Trophoblast cell (in vitro differentiated cells and primary cell): ENCODE measurements around the gene ZNF625.

Experiments
- DNase-seq, 2 donors: peaks; one replicate each; pipeline ENCODE4 v3.0.0-alpha.2; 2016
- H2AFZ ChIP-seq: 2 replicates; pipeline ENCODE4 v1.6.1; 2013; ENCODE audit warnings: low read length, moderate library complexity, mild to moderate bottlenecking; ENCODE audit not compliant: insufficient read depth, poor library complexity
- H2AK5ac ChIP-seq: 2 replicates; pipeline ENCODE4 v1.6.1; 2013; ENCODE audit warnings: mild to moderate bottlenecking, low read length
- H2BK120ac ChIP-seq: 2 replicates; pipeline ENCODE4 v1.6.1; 2013; ENCODE audit warnings: low read length, mild to moderate bottlenecking, moderate library complexity; ENCODE audit not compliant: insufficient read depth, poor library complexity
- H2BK12ac ChIP-seq: 2 replicates; pipeline ENCODE4 v1.6.1; 2013; ENCODE audit warnings: mild to moderate bottlenecking, low read length, moderate library complexity
- H2BK5ac ChIP-seq: 2 replicates; pipeline ENCODE4 v1.6.1; 2013; ENCODE audit warnings: low read length, low read depth, moderate library complexity, mild to moderate bottlenecking; ENCODE audit not compliant: poor library complexity
- H3K14ac ChIP-seq: 2 replicates; pipeline ENCODE4 v1.6.1; 2013; ENCODE audit warnings: mild to moderate bottlenecking, low read length
- H3K18ac ChIP-seq: 2 replicates; pipeline ENCODE4 v1.6.1; 2013; ENCODE audit warnings: mild to moderate bottlenecking, low read length
- H3K23ac ChIP-seq: 2 replicates; pipeline ENCODE4 v1.6.1; 2013; ENCODE audit warnings: low read length
- H3K27ac ChIP-seq: 2 replicates; pipeline ENCODE4 v1.5.1; 2013; ENCODE audit warnings: low read depth, mild to moderate bottlenecking, inconsistent platforms, low read length, moderate library complexity
- H3K27me3 ChIP-seq: 2 replicates; pipeline ENCODE4 v1.6.1; 2013; ENCODE audit warnings: inconsistent platforms, mild to moderate bottlenecking, low read length, moderate library complexity; ENCODE audit not compliant: insufficient read depth
- H3K36me3 ChIP-seq, 2 experiments: 1 replicate in 1 of 2; 2 replicates in 1 of 2; pipeline ENCODE4 v1.6.1; 2013; ENCODE audit warnings: low read length in 2 of 2, mild to moderate bottlenecking in 2 of 2, moderate library complexity in 1 of 2; ENCODE audit not compliant: insufficient read depth in 2 of 2, control insufficient read depth in 1 of 2
- H3K4ac ChIP-seq: 2 replicates; pipeline ENCODE4 v1.6.1; 2013; ENCODE audit warnings: low read depth, mild to moderate bottlenecking, low read length, moderate library complexity
- H3K4me1 ChIP-seq, 2 experiments: 1 replicate in 1 of 2; 2 replicates in 1 of 2; pipeline ENCODE4 v1.6.1; 2013; ENCODE audit warnings: low read length in 2 of 2, mild to moderate bottlenecking in 2 of 2, moderate library complexity in 1 of 2; ENCODE audit not compliant: insufficient read depth in 2 of 2, control insufficient read depth in 1 of 2
- H3K4me2 ChIP-seq: 2 replicates; pipeline ENCODE4 v1.6.1; 2013; ENCODE audit warnings: inconsistent platforms, mild to moderate bottlenecking, low read length, moderate library complexity
- H3K4me3 ChIP-seq: 2 replicates; pipeline ENCODE4 v1.5.1; 2013; ENCODE audit warnings: mild to moderate bottlenecking, low read depth, low read length, inconsistent platforms
- H3K79me1 ChIP-seq: one replicate; pipeline ENCODE4 v1.6.1; 2013; ENCODE audit warnings: low read length
- H3K79me2 ChIP-seq: 2 replicates; pipeline ENCODE4 v1.6.1; 2013; ENCODE audit warnings: low read length, mild to moderate bottlenecking; ENCODE audit not compliant: control insufficient read depth, insufficient read depth, poor library complexity
- H3K9ac ChIP-seq: 2 replicates; pipeline ENCODE4 v1.6.1; 2013; ENCODE audit warnings: mild to moderate bottlenecking, low read length
- H3K9me3 ChIP-seq: 2 replicates; pipeline ENCODE4 v1.6.1; 2013; ENCODE audit warnings: low read depth, mild to moderate bottlenecking, control low read depth, inconsistent platforms, low read length; ENCODE audit not compliant: insufficient read depth
- H4K12ac ChIP-seq: 2 replicates; pipeline ENCODE4 v1.6.1; 2013; ENCODE audit warnings: low read depth, mild to moderate bottlenecking, low read length, moderate library complexity
- H4K8ac ChIP-seq: 2 replicates; pipeline ENCODE4 v1.6.1; 2013; ENCODE audit warnings: low read depth, mild to moderate bottlenecking, low read length, moderate library complexity
- H4K91ac ChIP-seq: one replicate; pipeline ENCODE4 v1.6.1; 2013; ENCODE audit warnings: low read depth, mild to moderate bottlenecking, low read length, moderate library complexity
- WGBS: extraction: QIAGEN DNeasy Blood & Tissue Kit; methylation state at CpG from one replicate; pipeline ENCODE4 v1.1.7; 2013; ENCODE audit warnings: missing lambda C conversion rate; ENCODE audit not compliant: insufficient read length, insufficient coverage; ENCODE audit errors: extremely low coverage; 5-methylcytosine and 5-hydroxymethylcytosine counted together

Gene ZNF625

DNA sequence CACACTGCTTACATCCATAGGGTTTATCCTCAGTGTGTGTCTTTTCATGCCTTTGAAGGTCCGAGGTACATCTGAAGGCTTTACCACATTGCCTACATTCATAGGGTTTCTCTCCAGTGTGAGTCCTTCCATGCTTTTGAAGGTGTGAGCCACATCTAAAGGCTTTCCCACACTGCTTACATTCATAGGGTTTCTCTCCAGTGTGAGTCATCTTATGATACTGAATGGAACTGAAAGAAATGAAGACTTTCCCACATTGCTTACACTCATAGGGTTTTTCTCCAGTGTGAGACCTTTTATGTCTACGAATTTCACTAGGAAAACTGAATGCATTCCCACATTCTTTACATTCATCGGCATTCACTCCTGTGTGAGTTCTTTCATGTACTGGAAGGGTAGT, 23.5 kb downstream of the ZNF625 start:
- Histone ChIP-seq H3K14ac (no peak overlapping the region), H2AK5ac (no peak overlapping the region), H3K36me3 (peaks cover 30 to 41% of the 10 kb centered on the region in 2 experiments), H3K4me3 (no peak overlapping the region), H2AFZ (no peak overlapping the region), H3K27ac (no peak overlapping the region), H2BK120ac (no peak overlapping the region), H3K9me3 (peaks cover 13% of the 10 kb centered on the region), H4K91ac (no peak overlapping the region), H3K79me2 (no peaks in the 10 kb centered on the region), H3K79me1 (no peaks in the 10 kb centered on the region), H3K4me1 (no peaks in the 10 kb centered on the region), H3K27me3 (no peaks in the 10 kb centered on the region), H3K4ac (no peak overlapping the region), H2BK5ac (no peak overlapping the region), H3K4me2 (no peak overlapping the region), H2BK12ac (no peak overlapping the region), H3K18ac (no peak overlapping the region), H3K23ac (no peak overlapping the region), H3K9ac (no peak overlapping the region), H4K8ac (no peak overlapping the region), H4K12ac (no peak overlapping the region)
- no CpG with 5 or more reads among the region's 3 CpGs for WGBS
- DNase-seq: no peak

DNA sequence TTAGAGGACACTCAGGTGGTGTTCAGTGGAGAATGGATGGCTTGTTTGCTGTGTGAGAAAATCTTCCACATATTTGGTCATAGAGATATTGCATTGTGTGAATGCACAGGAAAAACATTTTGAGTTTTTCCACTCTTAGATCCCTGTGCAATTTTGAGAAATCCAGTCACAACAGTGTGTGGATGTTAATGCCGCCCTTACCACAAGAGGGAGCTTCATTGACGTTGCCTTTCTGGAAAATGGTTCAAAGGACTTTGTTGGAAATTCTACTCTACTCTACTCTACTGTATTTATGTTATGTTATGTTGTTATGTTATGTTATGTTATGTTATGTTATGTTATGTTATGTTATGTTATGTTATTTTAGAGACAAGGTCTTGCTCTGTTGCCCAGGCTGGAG, 29.8 kb downstream of the ZNF625 start:
- Histone ChIP-seq H4K8ac (no peak overlapping the region), H3K14ac (no peak overlapping the region), H4K12ac (no peak overlapping the region), H2BK12ac (no peak overlapping the region), H3K79me2 (no peaks in the 10 kb centered on the region), H3K18ac (no peak overlapping the region), H2AFZ (no peak overlapping the region), H3K4me3 (no peak overlapping the region), H2AK5ac (no peak overlapping the region), H3K4me2 (no peak overlapping the region), H3K23ac (no peak overlapping the region), H3K27me3 (no peaks in the 10 kb centered on the region), H3K4ac (no peak overlapping the region), H3K36me3 (peaks cover under 1 to 2% of the 10 kb centered on the region in 2 experiments), H3K79me1 (no peaks in the 10 kb centered on the region), H4K91ac (no peak overlapping the region), H3K27ac (no peak overlapping the region), H3K4me1 (no peaks in the 10 kb centered on the region), H3K9ac (no peak overlapping the region), H2BK120ac (no peak overlapping the region), H2BK5ac (no peak overlapping the region), H3K9me3 (peaks cover 2% of the 10 kb centered on the region)
- DNase-seq: peak; percentile 27 to 64
- WGBS: no CpG with 5 or more reads among the region's 2 CpGs

DNA sequence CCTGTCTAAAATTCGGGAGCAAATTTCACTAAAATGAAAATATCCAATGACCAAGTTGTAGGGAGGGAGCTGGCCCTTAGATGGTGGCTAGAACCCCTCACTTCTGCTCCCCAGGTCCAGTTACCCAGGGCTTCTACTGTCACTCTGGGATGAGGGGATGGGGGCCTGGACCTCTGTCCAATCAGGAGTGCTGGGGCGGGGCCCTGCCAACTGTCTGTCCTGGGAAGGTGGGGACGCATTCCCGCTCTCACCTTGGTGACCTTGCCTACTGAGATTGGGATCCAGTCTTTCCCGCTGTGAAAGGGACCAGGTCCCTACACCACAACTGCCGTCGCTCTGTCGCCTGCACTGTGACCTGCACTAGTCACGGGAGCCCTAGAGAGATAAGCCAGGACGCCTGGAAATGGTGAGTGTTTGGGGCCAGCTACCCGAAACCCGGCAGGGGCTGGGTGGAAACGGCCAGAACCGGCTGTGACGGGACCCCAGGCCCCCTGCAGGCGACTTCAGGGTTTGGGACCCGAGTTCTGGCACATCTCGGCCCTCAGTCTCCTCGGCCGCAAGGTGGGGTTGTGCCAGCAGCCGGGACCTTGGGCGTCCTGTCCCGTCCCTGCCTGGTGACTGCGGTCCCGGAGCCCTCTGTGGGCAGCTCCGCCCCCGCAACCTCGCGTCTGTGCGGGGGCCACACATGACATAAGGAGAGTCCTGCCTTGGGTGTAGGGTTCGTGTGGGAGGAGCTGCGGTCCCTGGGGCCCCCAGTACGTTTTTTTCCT, 39.1 kb downstream of the ZNF625 start:
- H2BK120ac ChIP-seq: no peak overlapping the region
- no peak overlapping the region for H3K18ac ChIP-seq
- H4K12ac ChIP-seq: no peak overlapping the region
- no peaks in the 10 kb centered on the region for H3K79me1 ChIP-seq
- no peaks in the 10 kb centered on the region for H3K4me1 ChIP-seq
- H3K23ac ChIP-seq: no peak overlapping the region
- no peak overlapping the region for H3K9ac ChIP-seq
- H3K14ac ChIP-seq: no peak overlapping the region
- H2AK5ac ChIP-seq: no peak overlapping the region
- peak overlapping the region; percentile 30 for H3K4me3 ChIP-seq
- no peak overlapping the region for H2AFZ ChIP-seq
- no peak for DNase-seq
- H2BK5ac ChIP-seq: no peak overlapping the region
- H3K27me3 ChIP-seq: no peaks in the 10 kb centered on the region
- H3K79me2 ChIP-seq: no peaks in the 10 kb centered on the region
- peaks cover 5 to 6% of the 10 kb centered on the region in 2 experiments for H3K36me3 ChIP-seq
- no peak overlapping the region for H2BK12ac ChIP-seq
- no peak overlapping the region for H4K91ac ChIP-seq
- no CpG with 5 or more reads among the region's 33 CpGs for WGBS
- no peak overlapping the region for H3K4me2 ChIP-seq
- H3K4ac ChIP-seq: no peak overlapping the region
- no peak overlapping the region for H3K27ac ChIP-seq
- H3K9me3 ChIP-seq: peaks cover 6% of the 10 kb centered on the region
- H4K8ac ChIP-seq: no peak overlapping the region

DNA sequence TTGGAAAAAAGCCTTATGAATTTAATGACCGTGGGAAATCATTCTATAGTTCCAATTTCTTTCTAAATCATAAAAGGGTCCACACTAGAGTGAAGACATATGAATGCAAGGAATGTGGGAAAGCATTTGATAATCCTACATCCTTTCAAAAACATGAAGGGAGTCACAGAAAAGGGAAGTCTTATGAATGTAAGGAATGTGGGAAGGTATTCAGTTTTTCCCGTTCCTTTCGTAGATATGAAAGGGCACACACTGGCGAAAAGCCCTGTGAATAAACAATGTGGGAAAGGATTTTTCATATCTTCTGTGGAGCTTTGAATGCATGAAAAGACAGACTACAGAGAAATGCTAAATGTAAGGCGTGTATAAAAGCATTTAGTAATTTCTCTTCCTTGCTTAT, 43.4 kb downstream of the ZNF625 start:
- H2AK5ac ChIP-seq: no peak overlapping the region
- H3K4me2 ChIP-seq: no peak overlapping the region
- no peak overlapping the region for H2BK120ac ChIP-seq
- no peak overlapping the region for H2BK5ac ChIP-seq
- H3K27ac ChIP-seq: no peak overlapping the region
- H4K91ac ChIP-seq: no peak overlapping the region
- H4K8ac ChIP-seq: no peak overlapping the region
- peaks cover 7 to 16% of the 10 kb centered on the region in 2 experiments for H3K36me3 ChIP-seq
- no peak overlapping the region for H3K4ac ChIP-seq
- WGBS: no CpG with 5 or more reads among the region's 5 CpGs
- H3K4me3 ChIP-seq: no peak overlapping the region
- no peaks in the 10 kb centered on the region for H3K4me1 ChIP-seq
- H3K9ac ChIP-seq: no peak overlapping the region
- peaks cover 6% of the 10 kb centered on the region for H3K9me3 ChIP-seq
- no peak overlapping the region for H4K12ac ChIP-seq
- no peaks in the 10 kb centered on the region for H3K79me2 ChIP-seq
- H3K14ac ChIP-seq: no peak overlapping the region
- H3K18ac ChIP-seq: no peak overlapping the region
- peak in 1 of 2 donors; percentile 60 for DNase-seq
- H3K27me3 ChIP-seq: no peaks in the 10 kb centered on the region
- no peaks in the 10 kb centered on the region for H3K79me1 ChIP-seq
- H2AFZ ChIP-seq: no peak overlapping the region
- H2BK12ac ChIP-seq: no peak overlapping the region
- H3K23ac ChIP-seq: no peak overlapping the region
